ENCODE data around the gene SSTR3.
"Not testable (repeated sequence)": the region's sequence is repeated elsewhere in the genome, so short reads cannot be mapped to it uniquely, and the experiment has no call there.

SSTR3 gene

DNA sequence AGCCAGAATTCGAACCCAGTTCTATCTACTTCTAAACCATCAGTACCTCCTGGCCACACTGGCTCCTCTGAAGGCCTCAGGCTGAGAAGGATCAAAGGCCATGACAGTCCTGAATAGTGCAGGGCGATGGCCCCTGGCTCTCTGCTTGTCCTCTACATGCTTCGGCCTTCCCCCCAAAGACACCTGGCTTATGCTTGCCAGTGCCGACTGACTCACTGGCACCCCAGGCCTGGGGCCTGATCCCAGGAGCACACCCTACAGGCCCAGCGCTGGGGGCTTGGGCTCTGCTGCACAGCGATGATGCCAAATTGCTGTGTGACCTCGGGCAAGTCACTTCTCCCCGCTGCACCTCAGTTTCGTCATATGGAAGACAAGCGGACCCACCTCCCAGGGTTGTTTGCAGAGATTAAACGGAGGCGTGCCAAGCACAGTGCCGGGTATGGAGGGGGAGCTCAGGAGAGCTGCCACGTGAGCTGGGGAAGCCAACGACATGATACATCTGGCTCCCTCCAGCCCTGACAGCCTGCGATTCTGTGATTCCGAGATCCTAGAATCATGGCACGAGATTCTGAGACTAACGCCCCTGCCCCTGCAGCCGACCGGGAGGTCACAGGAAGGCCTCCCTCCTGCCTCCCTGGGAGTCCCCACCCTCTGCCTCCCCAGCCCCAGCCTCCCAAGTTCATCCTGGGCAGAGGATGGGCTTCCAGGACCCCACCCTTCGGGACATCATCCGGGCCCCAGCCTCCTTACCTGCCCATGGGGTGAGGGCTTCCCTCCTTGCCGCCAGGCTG is 1.0 kb downstream of the SSTR3 start:
- DNase-seq (ENCODE audit: low read depth in 2 of 2), result no peak

DNA sequence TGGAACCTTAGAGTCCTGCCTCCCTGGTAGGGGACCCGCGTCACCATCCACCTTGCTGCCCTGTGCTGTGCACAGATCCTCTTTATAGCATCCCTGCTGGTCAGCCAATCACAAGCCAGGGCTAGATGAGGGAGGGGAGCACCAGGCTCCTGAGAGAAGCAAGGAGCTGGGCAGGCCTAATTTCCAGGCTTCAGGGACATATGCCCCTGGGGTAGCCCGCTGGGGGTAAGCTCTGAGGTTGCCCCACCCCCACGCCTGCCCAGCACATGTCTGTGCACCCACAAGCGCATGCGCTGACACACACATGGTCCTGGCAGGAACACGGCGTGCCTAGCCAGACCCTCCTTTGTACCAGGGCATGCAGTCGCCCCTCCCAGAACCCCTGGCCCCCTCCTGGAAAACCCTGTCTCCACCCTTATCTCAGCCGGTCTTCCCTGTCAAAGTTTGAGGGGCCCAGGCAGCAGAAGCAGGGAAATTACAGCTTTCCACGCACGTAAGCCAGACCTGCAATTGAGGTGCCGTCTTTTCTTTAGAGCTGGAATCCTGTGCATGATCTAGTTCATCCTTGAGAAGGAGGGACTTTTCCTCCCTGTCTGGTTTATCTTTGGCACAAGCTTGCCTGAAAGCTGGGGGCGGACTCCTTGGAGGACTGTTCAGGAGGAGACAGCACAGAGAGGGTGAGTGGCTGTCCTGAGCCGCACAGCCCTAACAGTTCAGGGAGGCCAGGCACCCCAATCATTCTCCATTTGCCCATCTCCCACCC is 2.1 kb downstream of the SSTR3 start:
- DNase-seq (ENCODE audit: low read depth in 2 of 2), result no peak

DNA sequence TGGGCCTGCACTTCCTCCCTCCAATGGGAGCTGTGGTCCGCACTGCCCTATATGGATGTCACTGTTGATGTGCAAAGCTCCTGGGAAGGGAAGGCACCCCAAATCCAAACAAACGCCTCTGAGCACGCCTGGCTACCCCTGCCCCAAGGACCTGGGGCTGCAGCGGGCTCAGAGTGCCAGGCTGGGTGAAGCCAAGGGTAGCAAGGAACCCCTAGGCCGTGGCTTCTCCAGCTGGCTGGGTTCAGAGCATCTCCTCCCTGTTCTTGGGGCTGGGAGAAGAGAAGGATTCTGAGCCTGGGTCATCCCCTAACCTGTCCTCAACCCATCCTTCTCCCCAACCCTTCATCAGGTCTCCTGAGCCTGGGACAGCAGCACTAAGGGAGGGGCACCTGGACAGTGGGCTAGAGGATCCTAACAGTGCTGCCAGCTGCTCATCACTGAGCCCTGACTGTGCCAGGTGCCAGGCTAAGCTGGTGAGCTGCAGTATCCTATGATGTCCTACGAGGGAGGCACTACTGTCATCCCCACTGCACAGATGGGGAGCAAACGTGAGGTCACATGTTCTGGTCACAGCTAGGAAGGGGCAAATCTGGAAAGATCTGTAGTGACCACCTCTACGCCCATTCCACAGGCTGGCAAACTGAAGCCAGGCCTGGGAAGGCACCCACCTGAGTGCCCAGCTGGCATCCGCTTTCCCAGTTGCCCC is 3.0 kb downstream of the SSTR3 start:
- DNase-seq (ENCODE audit: low read depth in 2 of 2), result no peak

- no peak for DNase-seq (ENCODE audit: low read depth in 2 of 2)
These were observed 3.7 kb downstream of the SSTR3 start for GRCh38 chr22:37208401-37209139.

DNA sequence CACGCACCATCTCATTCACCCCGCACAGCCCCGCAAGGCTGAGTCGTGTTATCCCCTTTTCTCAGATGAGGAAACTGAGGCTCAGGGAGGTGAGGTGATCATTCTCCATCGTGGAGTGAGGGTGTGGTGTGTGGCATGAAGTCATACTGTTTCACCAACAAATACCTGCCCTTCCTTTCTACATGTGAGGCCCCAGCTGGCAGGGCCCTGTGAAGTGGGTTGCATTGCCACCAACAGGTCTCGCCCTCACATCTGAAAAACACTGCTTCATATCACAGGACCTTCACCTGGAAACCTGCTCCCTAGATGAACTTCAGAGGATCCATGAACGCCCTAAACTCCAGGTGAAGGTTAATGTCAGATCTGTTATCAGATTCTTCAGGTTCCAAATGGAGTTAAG is 4.3 kb downstream of the SSTR3 start:
- no peak for DNase-seq (ENCODE audit: low read depth in 2 of 2)

GRCh38 chr22:37206841-37207821 is 5.1 kb downstream of the SSTR3 start:
- no peak for DNase-seq (ENCODE audit: low read depth in 2 of 2)

- DNase-seq (ENCODE audit: low read depth in 2 of 2), result no peak
These were observed 6.0 kb downstream of the SSTR3 start for GRCh38 chr22:37206118-37206840.

- no peak for DNase-seq (ENCODE audit: low read depth in 2 of 2)
These were observed 7.2 kb downstream of the SSTR3 start for GRCh38 chr22:37205046-37205445.

- DNase-seq (ENCODE audit: low read depth in 2 of 2), result no peak
These were observed 8.1 kb downstream of the SSTR3 start for GRCh38 chr22:37204045-37204655.

DNA sequence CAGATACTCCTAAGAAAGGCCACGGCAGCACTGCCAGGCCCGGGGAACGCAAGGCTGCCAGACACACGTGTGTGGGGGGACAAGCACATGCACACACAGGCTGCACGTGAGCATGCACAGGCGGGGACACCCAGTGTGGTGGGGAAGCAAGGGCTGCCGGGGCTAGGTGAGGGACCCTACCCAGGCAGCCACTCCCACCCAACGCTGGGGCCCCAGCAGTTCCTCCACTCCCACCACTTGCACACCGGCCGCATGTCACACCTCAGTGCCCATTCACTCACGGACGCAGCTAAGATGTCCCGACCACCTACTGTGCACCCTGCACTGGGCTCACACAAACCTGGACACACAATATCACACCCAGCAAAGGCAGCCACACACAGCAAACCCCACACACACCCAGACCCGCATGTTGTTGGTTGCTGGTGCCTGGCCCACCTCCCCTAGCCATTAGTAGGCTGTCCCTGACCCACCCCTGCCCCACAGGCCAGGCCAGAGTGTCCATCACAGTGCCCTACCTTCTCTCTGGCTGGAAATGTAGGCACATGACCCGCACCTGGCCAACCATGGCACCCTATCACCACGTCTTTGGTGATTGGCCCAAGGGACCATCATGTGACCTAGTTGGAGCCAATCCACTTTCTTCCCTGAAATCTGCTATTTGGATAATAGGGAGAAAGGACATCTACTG is 8.8 kb downstream of the SSTR3 start:
- DNase-seq (ENCODE audit: low read depth in 2 of 2), result no peak

GRCh38 chr22:37202716-37203115 is 9.6 kb downstream of the SSTR3 start:
- DNase-seq (ENCODE audit: low read depth in 2 of 2), result no peak

- no peak for DNase-seq (ENCODE audit: low read depth in 2 of 2)
These were observed 10.2 kb downstream of the SSTR3 start for GRCh38 chr22:37202001-37202555.

DNA sequence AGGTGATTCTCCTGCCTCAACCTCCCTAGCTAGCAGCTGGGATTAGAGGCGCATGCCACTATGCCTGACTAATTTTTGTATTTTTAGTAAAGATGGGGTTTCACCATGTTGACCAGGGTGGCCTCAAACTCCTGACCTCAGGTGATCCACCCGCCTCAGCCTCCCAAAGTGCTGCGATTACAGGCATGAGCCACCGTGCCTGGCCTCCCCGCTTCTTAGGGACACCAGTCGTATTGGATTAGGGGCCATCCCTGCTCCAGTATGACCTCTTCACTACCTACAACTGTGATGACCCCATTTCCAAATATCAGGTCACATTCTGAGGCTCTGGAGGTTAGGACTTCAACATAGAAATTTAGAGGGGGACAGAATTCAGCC is 10.8 kb downstream of the SSTR3 start:
- not testable (repeated sequence) for DNase-seq (ENCODE audit: low read depth in 2 of 2)

DNA sequence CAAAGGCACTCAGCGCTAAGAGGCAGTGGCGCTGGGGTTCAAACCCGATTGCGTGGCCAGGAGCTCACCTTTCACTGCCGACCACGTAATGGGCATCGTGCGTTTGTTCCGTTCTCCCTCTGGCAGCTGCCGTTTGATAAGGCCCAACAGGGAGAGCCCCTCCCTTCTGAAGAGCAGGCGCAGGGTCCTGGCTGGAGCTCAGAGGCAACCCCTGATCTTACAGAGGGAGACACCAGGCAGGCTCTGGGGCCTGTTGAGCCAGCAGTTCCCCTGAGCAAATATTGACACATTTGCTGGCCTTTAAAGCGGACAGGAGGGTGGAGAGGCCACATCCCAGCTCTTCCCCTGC is 12.5 kb downstream of the SSTR3 start:
- DNase-seq (ENCODE audit: low read depth in 2 of 2), result no peak

DNA sequence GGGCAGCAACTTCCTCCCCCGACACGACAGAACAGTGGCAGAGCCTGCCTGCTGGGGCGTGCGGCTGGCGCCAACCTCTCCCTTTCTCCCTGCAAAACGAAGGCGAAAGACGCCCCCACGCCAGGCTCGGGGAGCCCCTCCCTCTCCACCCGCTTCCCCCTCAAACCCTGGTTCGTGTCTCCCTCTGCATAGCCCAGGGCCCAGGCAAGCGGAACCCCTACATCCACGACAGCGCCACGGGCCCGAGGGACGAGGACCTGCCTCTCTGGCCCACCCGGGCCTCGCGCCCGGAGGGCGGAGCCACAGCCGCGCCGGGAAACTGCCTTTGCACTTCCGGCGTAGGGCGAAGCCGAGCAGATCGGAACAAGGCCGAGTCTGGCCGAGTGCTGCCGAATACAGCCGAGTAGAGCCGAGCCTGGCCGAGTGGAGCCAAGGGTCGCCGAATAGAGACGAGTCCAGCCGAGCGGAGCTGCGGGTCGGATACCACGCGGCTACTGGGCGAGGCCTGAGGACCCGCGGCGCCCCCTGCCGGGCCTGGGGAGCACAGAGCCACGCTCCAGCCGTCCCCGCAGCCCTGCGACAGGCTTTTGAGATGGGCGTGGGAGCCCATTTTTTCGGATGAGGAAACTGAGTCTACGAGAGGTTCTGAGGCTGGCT is 13.0 kb downstream of the SSTR3 start:
- peak; percentile 99 to 100 for DNase-seq (ENCODE audit: low read depth in 2 of 2)

- DNase-seq (ENCODE audit: low read depth in 2 of 2), result peak; percentile 94 to 95
These were observed 13.8 kb downstream of the SSTR3 start for GRCh38 chr22:37198258-37199102.

Data from activated CD4-positive, alpha-beta T cell treated with anti-CD3 and anti-CD28 coated beads for 24 hours (primary cell).